K562 (cell line): ENCODE results near the gene C17orf113. TPM values are rescaled to one million over a fixed set of nuclear protein-coding genes. Genes with fewer than 3 reads are reported as not detected.

Experiments used
- BCLAF1 ChIP-seq, 2 experiments: fragments of 450-650 bp in 1 of 2; IDR thresholded peaks; 2 replicates each; pipeline ENCODE4 v1.6.1; 2011 to 2017; ENCODE audit warnings: low read depth in 2 of 2, antibody characterized with exemption in 1 of 2, borderline replicate concordance in 1 of 2, low read length in 1 of 2, mild to moderate bottlenecking in 1 of 2, mixed read lengths in 1 of 2; ENCODE audit not compliant: control insufficient read depth in 1 of 2
- DPF2 ChIP-seq: fragments of 450-650 bp; IDR thresholded peaks from 2 replicates; pipeline ENCODE4 v1.6.1; 2016
- GABPB1 ChIP-seq: sonication (generic); formaldehyde crosslinking; IDR thresholded peaks from 2 replicates; pipeline ENCODE4 v1.8.0; 2022; ENCODE audit warnings: mild to moderate bottlenecking, missing genetic modification reagents
- KLF13 ChIP-seq: fragments of 450-650 bp; IDR thresholded peaks from 2 replicates; pipeline ENCODE4 v1.6.1; 2016; ENCODE audit warnings: missing genetic modification characterization, low read depth, mild to moderate bottlenecking, missing compliant biosample characterization, moderate library complexity, borderline replicate concordance
- MYBL2 ChIP-seq, 2 experiments: fragments of 450-650 bp in 1 of 2; sonication (generic) in 1 of 2; formaldehyde crosslinking in 1 of 2; IDR thresholded peaks; 2 replicates each; pipeline versions ENCODE4 v1.6.1 to v1.8.1; 2017 to 2022; ENCODE audit warnings: borderline replicate concordance in 1 of 2, inconsistent platforms in 1 of 2, low read depth in 1 of 2, mild to moderate bottlenecking in 1 of 2, missing genetic modification reagents in 1 of 2, moderate library complexity in 1 of 2
- RHOXF2B ChIP-seq: fragments of 250-450 bp; sonication (Bioruptor Pico); conservative IDR thresholded peaks from 2 replicates; pipeline ENCODE4 v1.5.1; 2021
- polyA plus RNA-seq, 8 experiments: library from polyadenylated mRNA; depleted of rRNA in 4 of 8; stranded (reverse) in 5 of 8; unstranded in 3 of 8; fragments of >200 nt; fragmentation: Nextera tagmentation in 2 of 8; fragmentation: Illumina TruSeq in 1 of 8; extraction: Ambion mirVana in 2 of 8; extraction: Trizol in 1 of 8; gene quantifications; 2 replicates each; pipeline versions ENCODE4 v1.2.1 to v1.2.3, GENCODE V29; 2011 to 2014; ENCODE audit warnings: inconsistent platforms in 1 of 8, missing spikeins in 1 of 8
- total RNA-seq, 7 experiments: library from RNA; depleted of rRNA in 6 of 7; stranded (reverse); fragments of >200 nt in 6 of 7; fragmentation: Illumina TruSeq in 2 of 7; extraction: Trizol in 2 of 7; gene quantifications; 2 replicates each; pipeline versions ENCODE4 v1.2.1 to v1.2.3, GENCODE V29; 2011 to 2021; ENCODE audit warnings: low replicate concordance in 1 of 7
- TF ChIP-seq, protein P1 (sequence below), 2 experiments: fragments of 450-650 bp; formaldehyde crosslinking in 1 of 2; IDR thresholded peaks; 2 replicates each; pipeline versions ENCODE4 v1.4.0 to v1.6.1; 2014 to 2020; ENCODE audit warnings: mild to moderate bottlenecking in 2 of 2, borderline replicate concordance in 1 of 2, low read depth in 1 of 2
- TF ChIP-seq, protein P2 (sequence below): fragments of 450-650 bp; IDR thresholded peaks from 2 replicates; pipeline ENCODE4 v1.6.1; 2018; ENCODE audit not compliant: partially characterized antibody
- TF ChIP-seq, protein P3 (sequence below): fragments of 450-650 bp; IDR thresholded peaks from 2 replicates; pipeline ENCODE4 v1.6.1; 2016

C17orf113 gene
- total and polyA plus RNA-seq, 9 of the 15 experiments (the other 6 are each of a cell fraction or from before 2014, with no cell fraction given): 0.10 to 1.2 (median 0.31) TPM

- TF ChIP-seq, protein P1, sequence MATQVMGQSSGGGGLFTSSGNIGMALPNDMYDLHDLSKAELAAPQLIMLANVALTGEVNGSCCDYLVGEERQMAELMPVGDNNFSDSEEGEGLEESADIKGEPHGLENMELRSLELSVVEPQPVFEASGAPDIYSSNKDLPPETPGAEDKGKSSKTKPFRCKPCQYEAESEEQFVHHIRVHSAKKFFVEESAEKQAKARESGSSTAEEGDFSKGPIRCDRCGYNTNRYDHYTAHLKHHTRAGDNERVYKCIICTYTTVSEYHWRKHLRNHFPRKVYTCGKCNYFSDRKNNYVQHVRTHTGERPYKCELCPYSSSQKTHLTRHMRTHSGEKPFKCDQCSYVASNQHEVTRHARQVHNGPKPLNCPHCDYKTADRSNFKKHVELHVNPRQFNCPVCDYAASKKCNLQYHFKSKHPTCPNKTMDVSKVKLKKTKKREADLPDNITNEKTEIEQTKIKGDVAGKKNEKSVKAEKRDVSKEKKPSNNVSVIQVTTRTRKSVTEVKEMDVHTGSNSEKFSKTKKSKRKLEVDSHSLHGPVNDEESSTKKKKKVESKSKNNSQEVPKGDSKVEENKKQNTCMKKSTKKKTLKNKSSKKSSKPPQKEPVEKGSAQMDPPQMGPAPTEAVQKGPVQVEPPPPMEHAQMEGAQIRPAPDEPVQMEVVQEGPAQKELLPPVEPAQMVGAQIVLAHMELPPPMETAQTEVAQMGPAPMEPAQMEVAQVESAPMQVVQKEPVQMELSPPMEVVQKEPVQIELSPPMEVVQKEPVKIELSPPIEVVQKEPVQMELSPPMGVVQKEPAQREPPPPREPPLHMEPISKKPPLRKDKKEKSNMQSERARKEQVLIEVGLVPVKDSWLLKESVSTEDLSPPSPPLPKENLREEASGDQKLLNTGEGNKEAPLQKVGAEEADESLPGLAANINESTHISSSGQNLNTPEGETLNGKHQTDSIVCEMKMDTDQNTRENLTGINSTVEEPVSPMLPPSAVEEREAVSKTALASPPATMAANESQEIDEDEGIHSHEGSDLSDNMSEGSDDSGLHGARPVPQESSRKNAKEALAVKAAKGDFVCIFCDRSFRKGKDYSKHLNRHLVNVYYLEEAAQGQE (IDR thresholded peaks at IDR 0.05; ENCODE audit: borderline replicate concordance): no peak
- TF ChIP-seq, protein P1 (CRISPR knock-in tag; IDR thresholded peaks at IDR 0.05; ENCODE audit: low read depth): no peak
- no peak for TF ChIP-seq GABPB1
- TF ChIP-seq, protein P2, sequence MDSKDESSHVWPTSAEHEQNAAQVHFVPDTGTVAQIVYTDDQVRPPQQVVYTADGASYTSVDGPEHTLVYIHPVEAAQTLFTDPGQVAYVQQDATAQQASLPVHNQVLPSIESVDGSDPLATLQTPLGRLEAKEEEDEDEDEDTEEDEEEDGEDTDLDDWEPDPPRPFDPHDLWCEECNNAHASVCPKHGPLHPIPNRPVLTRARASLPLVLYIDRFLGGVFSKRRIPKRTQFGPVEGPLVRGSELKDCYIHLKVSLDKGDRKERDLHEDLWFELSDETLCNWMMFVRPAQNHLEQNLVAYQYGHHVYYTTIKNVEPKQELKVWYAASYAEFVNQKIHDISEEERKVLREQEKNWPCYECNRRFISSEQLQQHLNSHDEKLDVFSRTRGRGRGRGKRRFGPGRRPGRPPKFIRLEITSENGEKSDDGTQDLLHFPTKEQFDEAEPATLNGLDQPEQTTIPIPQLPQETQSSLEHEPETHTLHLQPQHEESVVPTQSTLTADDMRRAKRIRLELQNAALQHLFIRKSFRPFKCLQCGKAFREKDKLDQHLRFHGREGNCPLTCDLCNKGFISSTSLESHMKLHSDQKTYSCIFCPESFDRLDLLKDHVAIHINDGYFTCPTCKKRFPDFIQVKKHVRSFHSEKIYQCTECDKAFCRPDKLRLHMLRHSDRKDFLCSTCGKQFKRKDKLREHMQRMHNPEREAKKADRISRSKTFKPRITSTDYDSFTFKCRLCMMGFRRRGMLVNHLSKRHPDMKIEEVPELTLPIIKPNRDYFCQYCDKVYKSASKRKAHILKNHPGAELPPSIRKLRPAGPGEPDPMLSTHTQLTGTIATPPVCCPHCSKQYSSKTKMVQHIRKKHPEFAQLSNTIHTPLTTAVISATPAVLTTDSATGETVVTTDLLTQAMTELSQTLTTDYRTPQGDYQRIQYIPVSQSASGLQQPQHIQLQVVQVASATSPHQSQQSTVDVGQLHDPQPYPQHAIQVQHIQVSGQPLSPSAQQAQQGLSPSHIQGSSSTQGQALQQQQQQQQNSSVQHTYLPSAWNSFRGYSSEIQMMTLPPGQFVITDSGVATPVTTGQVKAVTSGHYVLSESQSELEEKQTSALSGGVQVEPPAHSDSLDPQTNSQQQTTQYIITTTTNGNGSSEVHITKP: peak; percentile 57
- TF ChIP-seq BCLAF1 (IDR thresholded peaks at IDR 0.05; ENCODE audit: borderline replicate concordance in 1 of 2, control insufficient read depth in 1 of 2, low read depth in 2 of 2, low read length in 1 of 2): no peak
- TF ChIP-seq RHOXF2B (CRISPR knock-in tag): no peak
- no peak for TF ChIP-seq DPF2
- no peak for TF ChIP-seq KLF13 (tag)
- no peak for TF ChIP-seq MYBL2 (IDR thresholded peaks at IDR 0.05; ENCODE audit: low read depth)
- no peak for TF ChIP-seq MYBL2 (CRISPR knock-in tag; IDR thresholded peaks at IDR 0.05; ENCODE audit: borderline replicate concordance)
- TF ChIP-seq, protein P3, sequence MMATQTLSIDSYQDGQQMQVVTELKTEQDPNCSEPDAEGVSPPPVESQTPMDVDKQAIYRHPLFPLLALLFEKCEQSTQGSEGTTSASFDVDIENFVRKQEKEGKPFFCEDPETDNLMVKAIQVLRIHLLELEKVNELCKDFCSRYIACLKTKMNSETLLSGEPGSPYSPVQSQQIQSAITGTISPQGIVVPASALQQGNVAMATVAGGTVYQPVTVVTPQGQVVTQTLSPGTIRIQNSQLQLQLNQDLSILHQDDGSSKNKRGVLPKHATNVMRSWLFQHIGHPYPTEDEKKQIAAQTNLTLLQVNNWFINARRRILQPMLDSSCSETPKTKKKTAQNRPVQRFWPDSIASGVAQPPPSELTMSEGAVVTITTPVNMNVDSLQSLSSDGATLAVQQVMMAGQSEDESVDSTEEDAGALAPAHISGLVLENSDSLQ: 0 out of 2 replicates have a peak, but pooled peaks have one; percentile 21
Measured at GRCh38 chr17:42034059-42034458, 16.3 kb downstream of the C17orf113 start (continued).
